ENCODE results near the gene PHLDA1.
"Not testable (repeated sequence)": the region's sequence is repeated elsewhere in the genome, so short reads cannot be mapped to it uniquely, and the experiment has no call there.

Gene PHLDA1

GRCh38 chr12:75984577-75985182, 46.9 kb downstream of the PHLDA1 start:
- DNase-seq, result no peak

- not testable (repeated sequence) for DNase-seq
These were observed 47.7 kb downstream of the PHLDA1 start for GRCh38 chr12:75983851-75984250.

GRCh38 chr12:75982979-75983660, 48.5 kb downstream of the PHLDA1 start:
- no peak for DNase-seq

GRCh38 chr12:75982169-75982564, 49.4 kb downstream of the PHLDA1 start:
- DNase-seq, result no peak

- DNase-seq, result no peak
These were observed 50.1 kb downstream of the PHLDA1 start for GRCh38 chr12:75981247-75982168.

- DNase-seq, result no peak
These were observed 52.4 kb downstream of the PHLDA1 start for GRCh38 chr12:75979181-75979580.

- no peak for DNase-seq
These were observed 52.9 kb downstream of the PHLDA1 start for GRCh38 chr12:75978677-75979076.

GRCh38 chr12:75977952-75978671, 53.5 kb downstream of the PHLDA1 start:
- peak; percentile 57 for DNase-seq

- no peak for DNase-seq
These were observed 54.0 kb downstream of the PHLDA1 start for GRCh38 chr12:75977590-75977951.

GRCh38 chr12:75976913-75977312, 54.7 kb downstream of the PHLDA1 start:
- DNase-seq, result no peak

GRCh38 chr12:75976113-75976512, 55.5 kb downstream of the PHLDA1 start:
- DNase-seq, result no peak

GRCh38 chr12:75975702-75976101, 55.9 kb downstream of the PHLDA1 start:
- no peak for DNase-seq

All from activated CD4-positive, CD25-positive, alpha-beta regulatory T cell treated with anti-CD3 and anti-CD28 coated beads, Interleukin-2, amount 50 U/mL, for 72 hours (primary cell).